ENCODE data around the gene PKMYT1.

GRCh38 chr16:2942045-2942444, 38.2 kb downstream of the PKMYT1 start:
- TF ChIP-seq EZH2 (IDR thresholded peaks at IDR 0.05; ENCODE audit: borderline replicate concordance, low read depth, low read length, severe bottlenecking), result no peak
- TF ChIP-seq CTCF (IDR thresholded peaks at IDR 0.05; ENCODE audit: borderline replicate concordance, extremely low read depth, low read length, poor library complexity, severe bottlenecking), result no peak

Data from DND-41 (cell line).